ENCODE results near the gene LRTM1. TPM values are rescaled to one million over a fixed set of nuclear protein-coding genes. Genes with fewer than 3 reads are reported as not detected.
A peak's percentile ranks its signal among the peaks of the same experiment; 100 is the strongest.

LRTM1 gene
- total RNA-seq, 1 donor from 2014 or later = 0.77 TPM

DNA sequence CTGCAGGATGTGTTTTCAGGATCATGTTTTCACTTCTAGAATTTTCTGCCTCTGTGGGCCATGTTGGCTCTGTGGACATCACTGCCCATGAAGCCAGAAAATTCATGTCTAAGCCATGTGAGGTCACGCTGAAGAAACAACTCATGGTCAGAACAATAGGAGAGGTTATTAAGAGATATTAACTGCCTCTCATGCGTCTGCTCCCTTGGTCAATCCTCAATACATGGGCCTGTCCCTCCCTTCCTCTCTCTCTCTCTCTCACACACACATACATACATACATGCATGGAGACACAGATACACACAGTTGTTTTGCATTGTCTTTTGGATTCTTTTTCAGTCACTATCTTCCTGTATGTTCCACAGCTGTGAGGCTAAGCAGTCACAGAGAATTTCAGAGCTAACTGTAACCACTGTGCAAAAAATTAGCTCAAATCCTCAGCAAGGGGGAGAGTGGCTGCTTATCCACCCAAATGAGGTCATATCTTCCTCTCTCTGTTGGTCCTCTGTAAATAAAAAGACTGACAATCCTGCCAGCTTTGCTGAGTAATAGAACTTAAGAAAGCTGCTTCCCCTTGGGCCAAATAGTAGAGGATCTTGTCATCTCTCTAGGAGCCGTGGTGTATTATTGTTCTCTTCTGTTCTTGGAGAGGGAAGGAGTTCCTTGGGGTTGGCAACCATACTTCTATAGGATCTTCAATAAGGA is 45.6 kb downstream of the LRTM1 start:
- H3K36me3 Mint-ChIP-seq = no peaks in the 10 kb centered on the region
- no peaks in the 10 kb centered on the region for H3K9me3 Mint-ChIP-seq
- DNase-seq (ENCODE audit: extremely low spot score, unreplicated experiment) = no peak
- peak overlapping the region; percentile 37 for H3K27ac Mint-ChIP-seq
- TF ChIP-seq, protein P1, sequence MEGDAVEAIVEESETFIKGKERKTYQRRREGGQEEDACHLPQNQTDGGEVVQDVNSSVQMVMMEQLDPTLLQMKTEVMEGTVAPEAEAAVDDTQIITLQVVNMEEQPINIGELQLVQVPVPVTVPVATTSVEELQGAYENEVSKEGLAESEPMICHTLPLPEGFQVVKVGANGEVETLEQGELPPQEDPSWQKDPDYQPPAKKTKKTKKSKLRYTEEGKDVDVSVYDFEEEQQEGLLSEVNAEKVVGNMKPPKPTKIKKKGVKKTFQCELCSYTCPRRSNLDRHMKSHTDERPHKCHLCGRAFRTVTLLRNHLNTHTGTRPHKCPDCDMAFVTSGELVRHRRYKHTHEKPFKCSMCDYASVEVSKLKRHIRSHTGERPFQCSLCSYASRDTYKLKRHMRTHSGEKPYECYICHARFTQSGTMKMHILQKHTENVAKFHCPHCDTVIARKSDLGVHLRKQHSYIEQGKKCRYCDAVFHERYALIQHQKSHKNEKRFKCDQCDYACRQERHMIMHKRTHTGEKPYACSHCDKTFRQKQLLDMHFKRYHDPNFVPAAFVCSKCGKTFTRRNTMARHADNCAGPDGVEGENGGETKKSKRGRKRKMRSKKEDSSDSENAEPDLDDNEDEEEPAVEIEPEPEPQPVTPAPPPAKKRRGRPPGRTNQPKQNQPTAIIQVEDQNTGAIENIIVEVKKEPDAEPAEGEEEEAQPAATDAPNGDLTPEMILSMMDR (conservative IDR thresholded peaks at IDR 0.05) = no peak
- peaks cover 25% of the 10 kb centered on the region for H3K4me1 Mint-ChIP-seq (ENCODE audit: unreplicated experiment)
- no peaks in the 10 kb centered on the region for H3K27me3 Mint-ChIP-seq
- H3K4me3 Mint-ChIP-seq = no peak overlapping the region

GRCh38 chr3:54878145-54878544 is 49.7 kb downstream of the LRTM1 start:
- peaks cover 40% of the 10 kb centered on the region for H3K4me1 Mint-ChIP-seq (ENCODE audit: unreplicated experiment)
- TF ChIP-seq, protein P1 (conservative IDR thresholded peaks at IDR 0.05) = no peak

GRCh38 chr3:54877730-54878129 is 50.1 kb downstream of the LRTM1 start:
- H3K36me3 Mint-ChIP-seq = no peaks in the 10 kb centered on the region
- peak overlapping the region; percentile 53 for H3K4me3 Mint-ChIP-seq
- no peaks in the 10 kb centered on the region for H3K9me3 Mint-ChIP-seq
- DNase-seq (ENCODE audit: extremely low spot score, unreplicated experiment) = no peak
- TF ChIP-seq, protein P1 (conservative IDR thresholded peaks at IDR 0.05) = no peak
- peaks cover 40% of the 10 kb centered on the region for H3K4me1 Mint-ChIP-seq (ENCODE audit: unreplicated experiment)
- no peaks in the 10 kb centered on the region for H3K27me3 Mint-ChIP-seq
- H3K27ac Mint-ChIP-seq = peak overlapping the region; percentile 52

More at GRCh38 chr3:54878145-54878544, 49.7 kb downstream of the LRTM1 start:
- no peaks in the 10 kb centered on the region for H3K36me3 Mint-ChIP-seq
- H3K9me3 Mint-ChIP-seq = no peaks in the 10 kb centered on the region
- peak overlapping the region; percentile 53 for H3K4me3 Mint-ChIP-seq
- H3K27me3 Mint-ChIP-seq = no peaks in the 10 kb centered on the region
- H3K27ac Mint-ChIP-seq = peak overlapping the region; percentile 52
- DNase-seq (ENCODE audit: extremely low spot score, unreplicated experiment) = no peak

DNA sequence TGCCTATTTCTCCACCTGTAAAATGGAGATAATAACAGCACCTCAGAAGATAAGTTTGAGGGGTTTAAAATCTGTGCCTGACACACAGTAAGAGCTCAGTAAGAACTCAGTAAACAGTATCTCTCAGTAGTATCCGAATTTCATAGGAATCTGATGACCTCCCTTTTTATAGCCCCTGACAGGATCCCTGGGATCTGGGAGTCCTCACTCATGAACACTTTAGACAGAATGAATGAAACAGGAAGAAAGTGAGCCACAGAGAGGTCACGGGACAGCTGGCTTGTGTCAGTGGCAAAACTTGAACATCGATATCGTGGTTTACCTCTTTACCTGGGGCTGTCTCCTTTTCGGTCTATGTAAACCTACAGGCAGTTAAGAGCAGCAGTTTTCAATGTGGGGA is 51.2 kb downstream of the LRTM1 start:
- Mint-ChIP-seq H3K9me3 (peaks cover 4% of the 10 kb centered on the region), H3K4me3 (no peak overlapping the region), H3K27me3 (peaks cover 3% of the 10 kb centered on the region), H3K4me1 (ENCODE audit: unreplicated experiment) (peaks cover 31% of the 10 kb centered on the region), H3K27ac (peak overlapping the region; percentile 2), H3K36me3 (no peaks in the 10 kb centered on the region)
- no peak for DNase-seq (ENCODE audit: extremely low spot score, unreplicated experiment)
- TF ChIP-seq, protein P1 (conservative IDR thresholded peaks at IDR 0.05) = no peak

GRCh38 chr3:54875596-54876268 is 52.1 kb downstream of the LRTM1 start:
- Mint-ChIP-seq H3K27ac (peak overlapping the region; percentile 17), H3K9me3 (peaks cover 4% of the 10 kb centered on the region), H3K4me1 (ENCODE audit: unreplicated experiment) (peaks cover 31% of the 10 kb centered on the region), H3K4me3 (no peak overlapping the region), H3K27me3 (peaks cover 3% of the 10 kb centered on the region), H3K36me3 (no peaks in the 10 kb centered on the region)
- TF ChIP-seq, protein P1 (conservative IDR thresholded peaks at IDR 0.05) = no peak
- DNase-seq (ENCODE audit: extremely low spot score, unreplicated experiment) = no peak

Data from type B pancreatic cell (in vitro differentiated cells).